Panc1 (cell line): ENCODE measurements around the gene APP. TPM values are rescaled to one million over a fixed set of nuclear protein-coding genes. Genes with fewer than 3 reads are reported as not detected.

Experiments
- ATAC-seq: fragments of 200-7000 bp; cut with Tn5 transposase; 2 replicates; pipeline ENCODE4 v1.9.1; 2020; ENCODE audit warnings: mild to moderate bottlenecking, moderate library complexity
- BruUV-seq: library from RNA; stranded (reverse); fragments of 400-500 nt; replicated peaks from 2 replicates; lab custom pipeline; 2021; lab: Mats Ljungman, UMichigan
- CTCF ChIA-PET: fragments of 300-600 bp; sonication (Branson Sonifier 250); formaldehyde crosslinking; loops from one replicate; lab custom pipeline; 2022; ENCODE audit warnings: antibody characterized with exemption; lab: Charles Lee
- POLR2A ChIA-PET: fragments of 300-600 bp; sonication (Branson Sonifier 250); formaldehyde crosslinking; loops from one replicate; lab custom pipeline; 2022; ENCODE audit warnings: antibody characterized with exemption; lab: Charles Lee
- DNase-seq: peaks from one replicate; pipeline ENCODE4 v3.0.0-alpha.2; 2010; ENCODE audit warnings: low read depth, low spot score
- H3K27ac ChIP-seq: 2 replicates; pipeline ENCODE4 v1.5.1; 2011; ENCODE audit warnings: mild to moderate bottlenecking, low read length, inconsistent platforms
- H3K27me3 ChIP-seq: fragments of 200-500 bp; sonication (Bioruptor generic); 2 replicates; pipeline ENCODE4 v1.6.0; 2014; ENCODE audit warnings: low read length, inconsistent platforms; ENCODE audit not compliant: control insufficient read depth, insufficient read depth
- H3K36me3 ChIP-seq: fragments of 200-500 bp; sonication (Bioruptor generic); 2 replicates; pipeline ENCODE4 v1.5.1; 2014; ENCODE audit warnings: inconsistent platforms, mild to moderate bottlenecking, low read length, moderate library complexity; ENCODE audit not compliant: control insufficient read depth, insufficient read depth
- H3K4me1 ChIP-seq: 2 replicates; pipeline ENCODE4 v1.5.1; 2011; ENCODE audit warnings: inconsistent platforms, mild to moderate bottlenecking, low read length, moderate library complexity; ENCODE audit not compliant: control insufficient read depth, insufficient read depth
- H3K4me3 ChIP-seq, 2 experiments: 2 replicates each; pipeline ENCODE4 v1.5.1; 2011 to 2012; ENCODE audit warnings: low read depth in 2 of 2, low read length in 2 of 2, mild to moderate bottlenecking in 2 of 2, inconsistent platforms in 1 of 2, moderate library complexity in 1 of 2
- H3K9me3 ChIP-seq: fragments of 200-500 bp; sonication (Bioruptor generic); 2 replicates; pipeline ENCODE4 v1.5.1; 2014; ENCODE audit warnings: low read depth, mild to moderate bottlenecking, inconsistent platforms, low read length, moderate library complexity; ENCODE audit not compliant: control insufficient read depth, insufficient read depth
- POLR2AphosphoS5 ChIP-seq: IDR thresholded peaks from 2 replicates; pipeline ENCODE4 v1.6.1; 2012; ENCODE audit warnings: mild to moderate bottlenecking, low read depth, low read length, moderate library complexity
- SIN3A ChIP-seq: IDR thresholded peaks from 2 replicates; pipeline ENCODE4 v1.6.1; 2012; ENCODE audit warnings: low read depth, mild to moderate bottlenecking, low read length, moderate library complexity, borderline replicate concordance; ENCODE audit not compliant: insufficient read depth
- TCF7L2 ChIP-seq: IDR thresholded peaks from 2 replicates; pipeline ENCODE4 v1.6.1; 2011; ENCODE audit warnings: mild to moderate bottlenecking, low read depth, low read length, inconsistent platforms
- in situ Hi-C: cut with HindIII; loops from 2 replicates; pipeline ENCODE4 v1.10.0; 2016; ENCODE audit warnings: low sequenced_read_pairs, low pct_unique_long_range_greater_than_20kb
- intact Hi-C: fragments of 100-400 bp; cut with micrococcal nuclease; formaldehyde crosslinking; loops from one replicate; pipeline ENCODE4 v1.10.0; 2022; ENCODE audit not compliant: unreplicated experiment
- total RNA-seq: library from RNA; stranded (reverse); gene quantifications from one replicate; pipeline ENCODE4 v1.2.1, GENCODE V29; 2021; ENCODE audit not compliant: unreplicated experiment
- TF ChIP-seq, protein P1 (sequence below), 2 experiments: IDR thresholded peaks; 2 replicates each; pipeline ENCODE4 v1.6.1; 2011 to 2012; ENCODE audit warnings: low read depth in 2 of 2, control low read depth in 1 of 2, low read length in 1 of 2, mild to moderate bottlenecking in 1 of 2, moderate library complexity in 1 of 2; ENCODE audit not compliant: insufficient read depth in 1 of 2
- TF ChIP-seq, protein P2 (sequence below): fragments of 450-650 bp; IDR thresholded peaks from 2 replicates; pipeline ENCODE4 v1.5.1; 2017; ENCODE audit warnings: mild to moderate bottlenecking

APP gene
- total RNA-seq, 1 experiment from 2014 or later, result 542 TPM

DNA sequence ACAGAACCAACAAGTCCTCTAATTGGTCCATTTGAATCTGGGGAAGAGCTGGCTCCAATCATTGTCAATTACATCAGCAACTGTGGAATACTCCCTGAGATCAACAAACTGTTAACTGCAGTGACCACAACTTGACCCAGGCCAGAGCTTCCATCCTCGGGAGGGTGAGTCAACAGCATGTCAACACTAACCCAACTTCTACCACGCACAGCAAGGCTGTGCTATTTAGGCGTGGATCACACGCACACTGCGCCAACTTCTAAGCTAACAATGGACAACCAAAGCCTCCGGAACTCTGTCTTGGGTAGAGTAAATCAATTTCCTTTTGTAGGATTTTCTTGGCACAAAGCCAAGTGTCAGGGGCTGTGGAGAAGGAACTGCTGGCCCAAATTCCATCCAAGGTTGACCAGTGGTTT, 30.4 kb downstream of the APP start:
- intact Hi-C loops, result no loop called here
- H3K9me3 ChIP-seq, result no peaks in the 10 kb centered on the region
- ChIA-PET CTCF (interaction anchor here (0.6 kb wide), 1 partner anchor 28 kb away, joined by 4 read pairs; no protein-coding TSS in a partner anchor), POLR2A (no interaction called here)
- no peaks in the 10 kb centered on the region; the same call in 1 of the 2 replicates for H3K36me3 ChIP-seq
- ATAC-seq (peak; percentile 98), DNase-seq (peak; percentile 92)
- TF ChIP-seq POLR2AphosphoS5 (no peak), TCF7L2 (no peak), SIN3A (no peak)
- TF ChIP-seq, protein P1, sequence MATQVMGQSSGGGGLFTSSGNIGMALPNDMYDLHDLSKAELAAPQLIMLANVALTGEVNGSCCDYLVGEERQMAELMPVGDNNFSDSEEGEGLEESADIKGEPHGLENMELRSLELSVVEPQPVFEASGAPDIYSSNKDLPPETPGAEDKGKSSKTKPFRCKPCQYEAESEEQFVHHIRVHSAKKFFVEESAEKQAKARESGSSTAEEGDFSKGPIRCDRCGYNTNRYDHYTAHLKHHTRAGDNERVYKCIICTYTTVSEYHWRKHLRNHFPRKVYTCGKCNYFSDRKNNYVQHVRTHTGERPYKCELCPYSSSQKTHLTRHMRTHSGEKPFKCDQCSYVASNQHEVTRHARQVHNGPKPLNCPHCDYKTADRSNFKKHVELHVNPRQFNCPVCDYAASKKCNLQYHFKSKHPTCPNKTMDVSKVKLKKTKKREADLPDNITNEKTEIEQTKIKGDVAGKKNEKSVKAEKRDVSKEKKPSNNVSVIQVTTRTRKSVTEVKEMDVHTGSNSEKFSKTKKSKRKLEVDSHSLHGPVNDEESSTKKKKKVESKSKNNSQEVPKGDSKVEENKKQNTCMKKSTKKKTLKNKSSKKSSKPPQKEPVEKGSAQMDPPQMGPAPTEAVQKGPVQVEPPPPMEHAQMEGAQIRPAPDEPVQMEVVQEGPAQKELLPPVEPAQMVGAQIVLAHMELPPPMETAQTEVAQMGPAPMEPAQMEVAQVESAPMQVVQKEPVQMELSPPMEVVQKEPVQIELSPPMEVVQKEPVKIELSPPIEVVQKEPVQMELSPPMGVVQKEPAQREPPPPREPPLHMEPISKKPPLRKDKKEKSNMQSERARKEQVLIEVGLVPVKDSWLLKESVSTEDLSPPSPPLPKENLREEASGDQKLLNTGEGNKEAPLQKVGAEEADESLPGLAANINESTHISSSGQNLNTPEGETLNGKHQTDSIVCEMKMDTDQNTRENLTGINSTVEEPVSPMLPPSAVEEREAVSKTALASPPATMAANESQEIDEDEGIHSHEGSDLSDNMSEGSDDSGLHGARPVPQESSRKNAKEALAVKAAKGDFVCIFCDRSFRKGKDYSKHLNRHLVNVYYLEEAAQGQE (IDR thresholded peaks at IDR 0.05; ENCODE audit: insufficient read depth in 1 of 2, low read depth in 2 of 2, low read length in 1 of 2), result no peak
- TF ChIP-seq, protein P2, sequence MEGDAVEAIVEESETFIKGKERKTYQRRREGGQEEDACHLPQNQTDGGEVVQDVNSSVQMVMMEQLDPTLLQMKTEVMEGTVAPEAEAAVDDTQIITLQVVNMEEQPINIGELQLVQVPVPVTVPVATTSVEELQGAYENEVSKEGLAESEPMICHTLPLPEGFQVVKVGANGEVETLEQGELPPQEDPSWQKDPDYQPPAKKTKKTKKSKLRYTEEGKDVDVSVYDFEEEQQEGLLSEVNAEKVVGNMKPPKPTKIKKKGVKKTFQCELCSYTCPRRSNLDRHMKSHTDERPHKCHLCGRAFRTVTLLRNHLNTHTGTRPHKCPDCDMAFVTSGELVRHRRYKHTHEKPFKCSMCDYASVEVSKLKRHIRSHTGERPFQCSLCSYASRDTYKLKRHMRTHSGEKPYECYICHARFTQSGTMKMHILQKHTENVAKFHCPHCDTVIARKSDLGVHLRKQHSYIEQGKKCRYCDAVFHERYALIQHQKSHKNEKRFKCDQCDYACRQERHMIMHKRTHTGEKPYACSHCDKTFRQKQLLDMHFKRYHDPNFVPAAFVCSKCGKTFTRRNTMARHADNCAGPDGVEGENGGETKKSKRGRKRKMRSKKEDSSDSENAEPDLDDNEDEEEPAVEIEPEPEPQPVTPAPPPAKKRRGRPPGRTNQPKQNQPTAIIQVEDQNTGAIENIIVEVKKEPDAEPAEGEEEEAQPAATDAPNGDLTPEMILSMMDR, result no peak
- peak overlapping the region; percentile 78 for H3K27ac ChIP-seq
- H3K4me3 ChIP-seq, result peak overlapping the region in 1 of 2 experiments; percentile 7; a peak in 2 of 4 replicates
- no TSS peak for BruUV-seq
- H3K27me3 ChIP-seq, result no peaks in the 10 kb centered on the region
- in situ Hi-C loops, result no loop called here
- H3K4me1 ChIP-seq, result peaks cover 46% of the 10 kb centered on the region

DNA sequence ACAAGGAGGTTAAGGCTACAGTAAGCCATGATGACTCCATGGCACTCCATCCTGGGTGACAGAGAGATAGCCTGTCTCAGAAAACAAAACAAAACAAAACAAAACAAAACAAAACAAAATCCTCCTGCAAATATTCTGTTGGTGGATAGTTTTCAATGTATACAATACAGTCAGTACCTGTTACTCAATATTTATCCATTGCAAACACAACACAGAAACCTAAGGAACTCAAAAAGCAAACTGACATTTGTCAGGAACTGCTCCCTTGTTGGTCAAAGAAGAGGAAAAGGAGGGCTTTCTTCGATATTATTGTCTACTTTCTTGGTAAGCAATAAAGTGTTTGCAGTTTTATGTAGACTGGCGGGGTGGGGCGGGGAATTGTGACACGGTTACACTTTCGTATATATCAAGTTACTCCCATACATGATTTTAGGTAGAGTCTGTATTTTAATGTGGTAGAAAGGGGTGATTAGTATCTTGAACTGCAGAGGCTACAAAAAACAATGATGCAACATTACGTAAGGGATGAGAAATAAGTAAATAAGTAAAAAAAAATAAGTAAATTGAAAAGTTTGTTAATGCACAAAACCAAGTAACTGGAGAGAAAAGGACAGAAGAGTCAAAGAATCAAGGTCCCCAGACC, 31.8 kb downstream of the APP start:
- no TSS peak for BruUV-seq
- no peak overlapping the region for H3K4me3 ChIP-seq
- in situ Hi-C loops (no loop called here), intact Hi-C loops (no loop called here)
- TF ChIP-seq, protein P1 (IDR thresholded peaks at IDR 0.05; ENCODE audit: insufficient read depth in 1 of 2, low read depth in 2 of 2, low read length in 1 of 2), result no peak
- TF ChIP-seq TCF7L2, result no peak
- TF ChIP-seq SIN3A, result no peak
- TF ChIP-seq, protein P2, result no peak
- TF ChIP-seq POLR2AphosphoS5, result no peak
- DNase-seq (no peak), ATAC-seq (no peak)
- no peaks in the 10 kb centered on the region for H3K27me3 ChIP-seq
- ChIA-PET POLR2A (no interaction called here), CTCF (no interaction called here)
- H3K27ac ChIP-seq, result peak overlapping the region; percentile 78; the same call in 1 of the 2 replicates
- no peaks in the 10 kb centered on the region for H3K36me3 ChIP-seq
- peaks cover 52% of the 10 kb centered on the region for H3K4me1 ChIP-seq
- no peaks in the 10 kb centered on the region for H3K9me3 ChIP-seq
